ENCODE results near the gene ATP6V1G3. TPM values are rescaled to one million over a fixed set of nuclear protein-coding genes. Genes with fewer than 3 reads are reported as not detected.

ATP6V1G3 gene
- total RNA-seq, 4 donors from 2014 or later: not detected

DNA sequence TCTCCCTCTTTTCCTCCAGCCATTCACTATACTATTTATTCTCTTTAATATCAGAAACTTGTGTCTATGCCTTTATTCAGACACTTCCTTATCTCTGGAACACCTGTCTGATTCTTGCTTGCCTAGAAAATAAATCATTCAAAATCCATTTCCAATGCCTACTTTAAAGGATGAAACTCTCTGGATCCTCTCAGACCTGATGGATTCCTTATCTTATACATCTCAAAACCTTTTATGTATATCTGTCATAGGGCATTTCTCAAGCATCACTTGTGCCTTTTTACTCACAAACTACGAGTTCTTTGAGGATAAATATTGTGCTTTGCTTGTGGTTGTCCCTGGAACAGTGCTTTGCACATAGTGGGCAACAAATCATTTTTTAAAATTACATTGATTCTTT is 3.8 kb upstream of the ATP6V1G3 start:
- H3K4me1 ChIP-seq: no peaks in the 10 kb centered on the region
- no peaks in the 10 kb centered on the region for H3K9me3 ChIP-seq
- H3K27ac ChIP-seq: no peak overlapping the region
- H3K4me3 ChIP-seq: no peak overlapping the region
- no peaks in the 10 kb centered on the region for H3K36me3 ChIP-seq
- no peaks in the 10 kb centered on the region for H3K27me3 ChIP-seq
- 25 to 50% methylated on average over 1 of the region's 1 CpG for WGBS, 2 donors (ENCODE audit: low coverage in 1 of 2)
- TF ChIP-seq POLR2A (IDR thresholded peaks at IDR 0.05): no peak
- no peak for TF ChIP-seq POLR2AphosphoS5 (IDR thresholded peaks at IDR 0.05)
- TF ChIP-seq EP300 (IDR thresholded peaks at IDR 0.05): no peak
- TF ChIP-seq CTCF (IDR thresholded peaks at IDR 0.05): no peak
- ATAC-seq: no peak

GRCh38 chr1:198543670-198544260 is 3.3 kb upstream of the ATP6V1G3 start:
- no peak for ATAC-seq
- no peak overlapping the region for H3K4me3 ChIP-seq
- WGBS, 2 donors (ENCODE audit: low coverage in 1 of 2): 14 to 51% methylated on average over 2 of the region's 2 CpGs

GRCh38 chr1:198542632-198543031 is 2.2 kb upstream of the ATP6V1G3 start:
- H3K27ac ChIP-seq: no peak overlapping the region
- no peaks in the 10 kb centered on the region for H3K27me3 ChIP-seq
- H3K9me3 ChIP-seq: no peaks in the 10 kb centered on the region
- no peak overlapping the region for H3K4me3 ChIP-seq
- 57 to 60% methylated on average over 1 of the region's 1 CpG for WGBS, 2 donors (ENCODE audit: low coverage in 1 of 2)
- TF ChIP-seq EP300 (IDR thresholded peaks at IDR 0.05) (no peak), POLR2AphosphoS5 (IDR thresholded peaks at IDR 0.05) (no peak), CTCF (IDR thresholded peaks at IDR 0.05) (no peak), POLR2A (IDR thresholded peaks at IDR 0.05) (no peak)
- no peaks in the 10 kb centered on the region for H3K4me1 ChIP-seq
- H3K36me3 ChIP-seq: no peaks in the 10 kb centered on the region
- ATAC-seq: no peak

More at GRCh38 chr1:198543670-198544260, 3.3 kb upstream of the ATP6V1G3 start:
- Histone ChIP-seq H3K36me3 (no peaks in the 10 kb centered on the region), H3K4me1 (no peaks in the 10 kb centered on the region), H3K27me3 (no peaks in the 10 kb centered on the region), H3K27ac (no peak overlapping the region), H3K9me3 (no peaks in the 10 kb centered on the region)
- TF ChIP-seq POLR2AphosphoS5 (IDR thresholded peaks at IDR 0.05): no peak
- no peak for TF ChIP-seq EP300 (IDR thresholded peaks at IDR 0.05)
- TF ChIP-seq CTCF (IDR thresholded peaks at IDR 0.05): no peak
- no peak for TF ChIP-seq POLR2A (IDR thresholded peaks at IDR 0.05)

DNA sequence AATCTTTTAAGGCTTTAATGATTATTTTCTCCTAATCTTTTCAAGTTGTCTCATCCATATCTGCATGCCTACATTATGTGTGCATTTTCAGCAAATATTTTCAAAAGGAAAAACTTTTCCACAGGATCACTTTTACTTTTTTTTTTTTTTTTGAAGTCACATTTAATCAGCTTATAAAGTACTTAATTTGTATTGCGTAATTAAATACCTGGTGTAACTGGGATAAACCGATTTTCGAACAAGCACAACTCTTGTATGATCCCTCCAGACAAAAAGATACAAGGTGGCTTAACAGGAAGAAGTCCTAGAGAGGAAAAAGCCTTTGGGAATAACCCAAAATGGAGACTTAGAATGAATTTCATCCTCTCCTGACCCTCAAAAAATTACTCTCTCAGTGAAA is 1.3 kb upstream of the ATP6V1G3 start:
- no peak for TF ChIP-seq EP300 (IDR thresholded peaks at IDR 0.05)
- no peaks in the 10 kb centered on the region for H3K4me1 ChIP-seq
- H3K9me3 ChIP-seq: no peaks in the 10 kb centered on the region
- H3K27me3 ChIP-seq: no peaks in the 10 kb centered on the region
- WGBS, 2 donors (ENCODE audit: low coverage in 1 of 2): 88 to 89% methylated on average over 3 of the region's 3 CpGs
- no peak overlapping the region for H3K27ac ChIP-seq
- no peaks in the 10 kb centered on the region for H3K36me3 ChIP-seq
- H3K4me3 ChIP-seq: no peak overlapping the region
- ATAC-seq: no peak

DNA sequence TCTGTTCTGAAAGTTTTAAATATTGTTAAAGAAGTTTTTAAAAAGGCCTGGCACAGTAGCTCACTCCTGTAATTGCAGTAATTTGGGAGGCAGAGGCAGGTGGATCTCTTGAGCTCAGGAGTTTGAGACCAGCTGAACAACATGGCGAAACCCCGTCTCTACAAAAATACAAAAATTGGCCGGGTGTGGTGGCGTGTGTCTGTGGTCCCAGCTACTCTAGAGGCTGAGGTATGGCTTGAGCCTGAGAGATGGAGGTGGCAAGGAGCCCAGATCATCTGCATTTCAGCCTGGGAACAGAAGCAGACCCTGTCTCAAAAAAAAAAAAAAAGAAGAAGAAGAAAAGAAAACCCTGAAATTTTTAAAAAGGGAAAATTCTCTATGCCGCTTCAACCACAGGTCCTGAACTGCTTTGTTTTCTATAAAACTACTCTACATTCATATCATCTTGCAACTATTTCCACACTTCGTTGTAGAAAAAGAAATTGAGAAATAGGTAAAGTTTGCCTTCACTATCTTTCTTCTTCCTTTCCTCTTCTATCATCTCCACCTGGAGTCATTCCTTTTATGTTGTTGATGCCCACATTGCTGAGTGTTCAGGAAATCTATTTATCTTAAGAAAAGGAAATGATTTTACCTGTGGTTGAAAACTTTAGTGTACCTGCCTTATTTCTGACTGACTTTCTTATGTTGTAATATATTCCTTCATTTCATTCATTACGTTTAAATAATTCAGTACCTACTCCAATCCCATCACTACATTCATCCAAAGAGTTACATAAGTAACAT is 1.7 kb downstream of the ATP6V1G3 start:
- TF ChIP-seq CTCF (IDR thresholded peaks at IDR 0.05): no peak
- TF ChIP-seq EP300 (IDR thresholded peaks at IDR 0.05): no peak
- TF ChIP-seq POLR2A (IDR thresholded peaks at IDR 0.05): no peak
- TF ChIP-seq POLR2AphosphoS5 (IDR thresholded peaks at IDR 0.05): no peak
- no peaks in the 10 kb centered on the region for H3K9me3 ChIP-seq
- H3K4me3 ChIP-seq: no peak overlapping the region
- H3K4me1 ChIP-seq: no peaks in the 10 kb centered on the region
- no peaks in the 10 kb centered on the region for H3K27me3 ChIP-seq
- no peak overlapping the region for H3K27ac ChIP-seq
- H3K36me3 ChIP-seq: no peaks in the 10 kb centered on the region
- 77 to 91% methylated on average over 7 of the region's 7 CpGs for WGBS, 2 donors (ENCODE audit: low coverage in 1 of 2)
- no peak for ATAC-seq

Data from gastroesophageal sphincter (tissue), 4 donors.